K562 (cell line): Measurements from ENCODE around the gene SLC25A29. TPM values are rescaled to one million over a fixed set of nuclear protein-coding genes. Genes with fewer than 3 reads are reported as not detected.

Experiments
- ATAC-seq: fragments of 200-7000 bp; cut with Tn5 transposase; 3 replicates; pipeline ENCODE4 v1.9.1; 2020; ENCODE audit warnings: moderate library complexity
- BruUV-seq: library from RNA; stranded (reverse); fragments of 400-500 nt; replicated peaks from 2 replicates; lab custom pipeline; 2021; lab: Mats Ljungman, UMichigan
- CTCF ChIA-PET: fragments of 300-600 bp; formaldehyde crosslinking; extraction: SDS; loops from one replicate; lab custom pipeline; 2021; ENCODE audit warnings: low intra/inter-chr PET ratio; lab: Yijun Ruan, JAX
- POLR2A ChIA-PET: fragments of 300-600, 350-650 bp; sonication (Branson Sonifier 250); formaldehyde crosslinking; extraction: SDS; loops from one replicate; lab custom pipeline; 2021; ENCODE audit warnings: antibody characterized with exemption, inconsistent platforms; lab: Yijun Ruan, JAX
- DNase-seq, 4 experiments: peaks; one replicate each; pipeline versions ENCODE4 v3.0.0 to v3.0.0-alpha.2; 2011 to 2018; ENCODE audit warnings: low spot score in 3 of 4, mixed read lengths in 3 of 4; ENCODE audit errors: extremely low read depth in 1 of 4
- FAIRE-seq: peaks from 2 replicates; lab custom pipeline; 2011; peaks lifted over from hg19 to GRCh38; lab: Jason Lieb, UNC
- H2AFZ ChIP-seq: 2 replicates; pipeline ENCODE4 v1.6.0; 2011; ENCODE audit warnings: low read depth, low read length, control low read depth, inconsistent platforms
- H3K27ac ChIP-seq: fragments of 200-600 bp; 3 replicates; pipeline ENCODE4 v1.8.0; 2011; ENCODE audit warnings: low read depth, mild to moderate bottlenecking, control low read depth, inconsistent platforms, low read length, moderate library complexity, mixed read lengths; ENCODE audit errors: extremely low read depth
- H3K27me3 ChIP-seq, 2 experiments: fragments of 300-600 bp in 1 of 2; 2 replicates in 1 of 2; 3 replicates in 1 of 2; pipeline versions ENCODE4 v1.6.0 to v1.8.0; 2011; ENCODE audit warnings: inconsistent platforms in 2 of 2, low read length in 2 of 2, mild to moderate bottlenecking in 1 of 2, mixed read lengths in 1 of 2, moderate library complexity in 1 of 2; ENCODE audit not compliant: control insufficient read depth in 2 of 2, insufficient read depth in 2 of 2
- H3K36me3 ChIP-seq: fragments of 300-600 bp; 3 replicates; pipeline ENCODE4 v1.8.0; 2011; ENCODE audit warnings: mild to moderate bottlenecking, low read length, inconsistent platforms; ENCODE audit not compliant: control insufficient read depth, insufficient read depth
- H3K4me1 ChIP-seq, 2 experiments: fragments of 200-600 bp in 1 of 2; replicated peaks in 1 of 2; 2 replicates in 1 of 2; 3 replicates in 1 of 2; pipeline versions ENCODE4 v1.5.1 to v1.8.0; 2011; ENCODE audit warnings: inconsistent platforms in 2 of 2, low read length in 2 of 2, mild to moderate bottlenecking in 1 of 2, mixed read lengths in 1 of 2, moderate library complexity in 1 of 2; ENCODE audit not compliant: control insufficient read depth in 2 of 2, insufficient read depth in 2 of 2
- H3K4me2 ChIP-seq: 2 replicates; pipeline ENCODE4 v1.6.1; 2011; ENCODE audit warnings: low read length, control low read depth, inconsistent platforms, mixed read lengths; ENCODE audit not compliant: insufficient read depth
- H3K4me3 ChIP-seq: fragments of 200-600 bp; sonication (generic), shearing (Covaris generic); 2 replicates; pipeline ENCODE4 v1.5.1; 2016; ENCODE audit warnings: control low read depth, inconsistent platforms
- H3K79me2 ChIP-seq: fragments of 200-600 bp; 3 replicates; pipeline ENCODE4 v1.8.0; 2011; ENCODE audit warnings: low read length, inconsistent platforms; ENCODE audit not compliant: control insufficient read depth, insufficient read depth
- H3K9ac ChIP-seq, 2 experiments: 2 replicates each; pipeline versions ENCODE4 v1.6.0 to v1.6.1; 2011; ENCODE audit warnings: low read depth in 2 of 2, low read length in 2 of 2, control low read depth in 1 of 2, inconsistent platforms in 1 of 2, mild to moderate bottlenecking in 1 of 2, mixed read lengths in 1 of 2; ENCODE audit not compliant: insufficient read depth in 1 of 2
- H3K9me1 ChIP-seq: one replicate; pipeline ENCODE4 v1.6.0; 2011; ENCODE audit warnings: inconsistent platforms, mild to moderate bottlenecking, low read length, moderate library complexity; ENCODE audit not compliant: control insufficient read depth, insufficient read depth
- H3K9me3 ChIP-seq: replicated peaks from 2 replicates; pipeline ENCODE4 v1.5.1; 2011; ENCODE audit warnings: low read depth, low read length, inconsistent platforms; ENCODE audit not compliant: control insufficient read depth, insufficient read depth
- H4K20me1 ChIP-seq: replicated peaks from 2 replicates; pipeline ENCODE4 v1.6.1; 2011; ENCODE audit warnings: low read length, inconsistent platforms, mixed read lengths; ENCODE audit not compliant: control insufficient read depth, insufficient read depth
- BACH1 ChIP-seq: fragments of 200-800 bp; sonication (Bioruptor generic); IDR thresholded peaks from 2 replicates; pipeline ENCODE4 v1.6.1; 2016; ENCODE audit warnings: missing genetic modification characterization, missing compliant biosample characterization
- POLR2G ChIP-seq: fragments of 200-400 bp; formaldehyde crosslinking; IDR thresholded peaks from 2 replicates; pipeline ENCODE4 v1.6.1; 2017; ENCODE audit warnings: low read depth, mild to moderate bottlenecking, antibody characterized with exemption, low read length, moderate library complexity
- RBFOX2 ChIP-seq: fragments of 200-400 bp; formaldehyde crosslinking; IDR thresholded peaks from 2 replicates; pipeline ENCODE4 v1.6.1; 2017; ENCODE audit warnings: low read depth, mild to moderate bottlenecking, low read length, moderate library complexity
- SREBF1 ChIP-seq: fragments of 150-350 bp; IDR thresholded peaks from 2 replicates; pipeline ENCODE4 v1.6.1; 2014; ENCODE audit warnings: antibody characterized with exemption, low read depth, low read length, borderline replicate concordance
- WGBS: fragments of 100-300 bp; shearing (Covaris generic); methylation state at CpG from one replicate; pipeline ENCODE4 v1.1.6; 2016; ENCODE audit warnings: low coverage, mixed read lengths; ENCODE audit not compliant: insufficient coverage; ENCODE audit errors: missing lambda C conversion rate; 5-methylcytosine and 5-hydroxymethylcytosine counted together
- in situ Hi-C: fragments of 300-500 bp; cut with MboI; formaldehyde crosslinking; loops from 4 replicates; pipeline ENCODE4 v1.15.0; 2018; ENCODE audit warnings: inconsistent platforms, mixed read lengths
- intact Hi-C: fragments of 100-400 bp; cut with micrococcal nuclease; formaldehyde crosslinking; loops from 2 replicates; pipeline ENCODE4 v1.14.2; 2022
- polyA plus RNA-seq, 8 experiments: library from polyadenylated mRNA; depleted of rRNA in 4 of 8; stranded (reverse) in 5 of 8; unstranded in 3 of 8; fragments of >200 nt; fragmentation: Nextera tagmentation in 2 of 8; fragmentation: Illumina TruSeq in 1 of 8; extraction: Ambion mirVana in 2 of 8; extraction: Trizol in 1 of 8; gene quantifications; 2 replicates each; pipeline versions ENCODE4 v1.2.1 to v1.2.3, GENCODE V29; 2011 to 2014; ENCODE audit warnings: inconsistent platforms in 1 of 8, missing spikeins in 1 of 8
- total RNA-seq, 7 experiments: library from RNA; depleted of rRNA in 6 of 7; stranded (reverse); fragments of >200 nt in 6 of 7; fragmentation: Illumina TruSeq in 2 of 7; extraction: Trizol in 2 of 7; gene quantifications; 2 replicates each; pipeline versions ENCODE4 v1.2.1 to v1.2.3, GENCODE V29; 2011 to 2021; ENCODE audit warnings: low replicate concordance in 1 of 7

SLC25A29 gene
- total and polyA plus RNA-seq, 9 of the 15 experiments (the other 6 are each of a cell fraction or from before 2014, with no cell fraction given): 0.07 to 17.5 (median 4.8) TPM

DNA sequence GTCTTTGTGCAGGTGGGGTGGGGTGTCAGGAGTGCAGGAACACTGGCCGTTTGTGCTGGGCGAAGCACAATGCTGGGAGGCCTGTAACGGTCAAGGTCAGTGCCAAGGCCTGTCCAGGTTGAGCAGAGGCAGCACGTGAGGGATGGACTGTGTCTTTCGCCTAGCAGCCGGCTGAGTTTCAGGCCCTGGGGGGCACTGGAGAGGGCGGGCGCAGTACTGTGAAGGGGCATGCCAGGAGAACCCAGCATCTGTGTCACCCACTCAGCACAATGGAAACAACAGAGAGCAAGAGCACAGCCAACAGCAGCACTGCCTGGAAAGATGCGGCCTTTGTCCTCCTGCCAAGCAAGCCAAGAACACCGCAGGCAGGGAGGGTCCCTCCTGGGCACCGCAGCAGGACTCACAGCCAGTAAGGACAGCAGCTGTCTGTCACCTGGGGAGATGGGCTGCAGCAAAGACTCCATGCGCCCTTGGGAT is 42.0 kb upstream of the SLC25A29 start:
- TF ChIP-seq SREBF1: no peak
- peak; percentile 63 for TF ChIP-seq POLR2G
- peak; percentile 64 for TF ChIP-seq RBFOX2
- TF ChIP-seq BACH1 (tag): no peak
- TF ChIP-seq, all 486 proteins: peak for 2
- POLR2A ChIA-PET: interaction anchor here (1.1 to 4.9 kb wide), 3 partner anchors 7 to 14 kb away, joined by 3 to 39 read pairs (median 12); no protein-coding TSS in a partner anchor
- no peak for ATAC-seq

More for the DNA sequence above, 42.0 kb upstream of the SLC25A29 start:
- H3K27ac ChIP-seq: no peak overlapping the region
- DNase-seq (no peak), FAIRE-seq (no peak)
- WGBS: 98% methylated on average over 12 of the region's 12 CpGs
- no peaks in the 10 kb centered on the region for H4K20me1 ChIP-seq
- peaks cover 0 to 5% of the 10 kb centered on the region in 2 experiments; a peak in 2 of 5 replicates for H3K4me1 ChIP-seq
- H3K4me2 ChIP-seq: no peak overlapping the region
- no peaks in the 10 kb centered on the region; the same call in 2 of the 3 replicates for H3K79me2 ChIP-seq
- H3K9me1 ChIP-seq: no peaks in the 10 kb centered on the region
- in situ Hi-C loops (no loop called here), intact Hi-C loops (no loop called here)
- no peak overlapping the region for H2AFZ ChIP-seq
- H3K9ac ChIP-seq: no peak overlapping the region
- no peaks in the 10 kb centered on the region for H3K9me3 ChIP-seq
- BruUV-seq: no TSS peak
- peaks cover 71% of the 10 kb centered on the region for H3K36me3 ChIP-seq
- no peak overlapping the region for H3K4me3 ChIP-seq
- CTCF ChIA-PET: no interaction called here
- H3K27me3 ChIP-seq: no peaks in the 10 kb centered on the region
